NAMALWA (cell line): Measurements from ENCODE around the gene ABHD6.
A peak's percentile ranks its signal among the peaks of the same experiment; 100 is the strongest.
"Not testable (repeated sequence)": the region's sequence is repeated elsewhere in the genome, so short reads cannot be mapped to it uniquely, and the experiment has no call there.

Source experiments
- DNase-seq: peaks from one replicate; pipeline ENCODE4 v3.0.0-alpha.2; 2015; ENCODE audit warnings: low spot score

The ABHD6 gene

DNA sequence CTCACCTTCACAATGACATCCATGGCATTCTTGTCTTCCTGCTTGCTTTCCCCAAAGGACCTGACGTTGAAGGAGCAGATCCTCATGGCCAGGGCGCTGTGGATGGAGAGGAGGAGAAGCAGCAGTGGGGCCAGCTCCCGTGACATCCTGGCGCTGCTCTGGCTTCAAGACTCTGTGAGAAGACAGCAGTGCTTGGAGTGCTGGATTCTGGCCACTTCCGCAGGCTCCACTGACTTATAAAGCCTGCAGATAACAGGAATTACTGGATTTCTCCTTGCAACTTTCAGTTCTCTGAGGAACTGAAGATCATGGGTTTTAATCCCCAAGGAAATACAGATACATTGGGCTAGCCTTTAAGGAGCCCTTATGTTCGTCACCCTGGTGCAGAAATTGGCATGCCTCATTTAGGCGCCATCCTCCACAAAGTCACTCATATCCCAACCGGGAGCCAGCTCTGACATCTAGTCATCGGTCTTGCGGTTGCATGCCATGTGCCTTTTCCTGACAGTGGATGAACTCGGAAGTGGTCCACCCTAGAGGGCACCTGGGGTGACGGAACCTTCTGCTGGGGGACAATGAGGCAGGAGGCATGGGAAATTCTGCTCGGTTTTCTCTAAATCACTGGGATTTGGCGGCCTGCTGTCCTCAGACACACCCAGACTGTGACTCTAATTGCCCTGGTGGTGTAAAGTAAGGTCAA lies 26.7 kb upstream of the ABHD6 start, which contains the start of gene DNASE1L3:
DNASE1L3 (minus strand) TSS at position 212 of the 700 bp plus-strand sequence; CDS start at position 146, 66 bp downstream.
- no peak for DNase-seq

DNA sequence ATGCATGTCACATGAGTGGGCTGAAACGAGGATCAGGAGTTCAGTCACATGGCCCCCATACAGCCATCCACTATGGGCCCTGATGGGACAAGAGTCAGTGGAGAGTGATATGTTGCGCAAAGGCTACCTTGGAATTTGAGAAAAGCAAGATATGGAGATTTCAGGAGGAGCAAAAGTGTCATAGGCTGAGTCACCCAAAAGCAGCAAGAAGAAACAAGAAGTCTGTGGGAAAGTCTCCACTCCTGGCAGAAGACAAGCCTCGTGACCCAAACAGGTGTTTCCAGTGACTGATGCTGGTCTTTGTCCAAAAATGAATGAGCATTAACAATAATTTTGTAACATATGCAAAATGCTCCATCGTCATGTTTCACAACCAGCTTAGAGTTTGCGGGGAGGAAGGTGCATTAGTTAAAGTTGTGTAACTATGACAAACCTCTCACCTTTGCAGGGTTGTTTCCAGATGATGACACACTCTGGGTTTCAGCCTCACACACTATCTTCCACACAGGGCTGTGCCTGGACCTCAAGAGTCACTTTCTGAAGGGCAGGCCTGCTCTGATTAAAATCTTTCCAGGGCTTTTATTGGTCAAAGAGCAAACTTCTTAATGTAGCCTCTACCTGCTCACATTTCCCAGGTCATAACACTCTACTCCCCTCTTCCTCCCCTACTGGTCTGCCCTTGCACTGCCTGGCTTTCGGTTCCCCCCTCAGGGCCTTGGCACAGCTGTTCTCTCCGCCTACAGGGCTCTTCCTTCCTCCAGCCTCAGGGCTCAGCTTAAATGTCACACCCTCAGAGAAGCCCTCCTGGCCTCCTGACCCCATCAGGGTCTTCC lies 22.9 kb upstream of the ABHD6 start:
- DNase-seq, result peak; percentile 63

DNA sequence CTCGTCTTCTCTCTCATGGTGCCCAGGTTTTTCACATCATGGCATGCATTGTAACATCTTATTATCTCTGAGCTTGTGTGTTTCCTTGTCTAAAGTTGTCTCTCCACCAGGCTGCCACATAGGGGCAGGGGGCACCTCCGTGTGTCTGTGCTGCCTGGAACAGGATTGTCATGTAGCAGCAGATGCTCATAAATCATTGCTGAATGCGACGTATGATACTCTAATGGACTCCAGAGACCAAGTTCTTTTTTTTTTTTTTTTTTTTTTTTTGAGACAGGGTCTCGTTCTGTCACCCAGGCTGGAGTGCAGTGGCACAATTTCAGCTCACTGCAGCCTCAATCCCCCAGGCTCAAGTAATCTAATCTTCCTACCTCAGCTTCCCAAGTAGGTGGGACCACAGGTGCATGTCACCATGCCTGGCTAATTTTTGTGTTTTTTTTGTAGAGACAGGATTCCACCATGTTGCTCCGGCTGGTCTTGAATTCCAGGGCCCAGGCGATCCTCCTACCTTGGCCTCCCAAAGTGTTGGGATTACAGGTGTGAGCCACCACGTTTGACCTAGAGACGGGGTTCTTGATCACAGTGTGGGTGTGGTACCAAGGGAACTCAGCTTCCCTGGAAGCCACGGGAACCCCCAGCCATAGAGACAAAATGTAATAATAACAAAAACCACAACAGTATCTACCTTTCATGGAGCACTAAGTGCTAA lies 22.1 kb upstream of the ABHD6 start:
- no peak for DNase-seq

DNA sequence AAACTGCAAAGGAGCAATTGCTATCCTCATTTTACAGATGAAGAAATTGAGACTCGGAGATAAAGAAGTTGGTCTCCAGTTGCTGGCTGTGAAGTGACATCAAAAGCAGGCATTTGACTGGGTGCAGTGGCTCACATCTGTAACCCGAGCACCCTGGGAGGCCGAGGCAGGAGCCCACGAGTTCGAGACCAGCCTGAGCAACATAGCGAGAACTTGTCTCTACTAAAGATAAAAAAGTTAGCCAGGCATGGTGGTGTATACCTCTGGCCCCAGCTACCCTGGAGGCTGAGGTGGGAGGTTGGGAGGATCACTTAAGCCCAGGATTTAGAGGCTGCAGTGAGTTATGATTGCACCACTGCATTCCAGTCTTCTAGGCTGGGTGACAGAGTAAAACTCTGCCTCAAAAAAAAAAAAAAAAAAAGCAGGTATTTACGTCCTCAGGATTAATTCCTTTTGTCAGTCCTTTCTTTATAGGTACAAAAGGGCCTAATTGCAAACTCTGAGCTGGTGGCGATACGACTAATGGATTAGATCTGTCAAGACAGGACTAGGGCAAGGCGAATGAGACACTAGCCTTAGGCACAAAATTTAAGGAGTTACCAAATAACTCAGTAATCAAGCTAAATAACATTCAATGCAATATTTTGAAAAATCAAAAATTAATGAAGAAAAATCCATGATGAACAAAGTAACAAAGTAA lies 20.9 kb upstream of the ABHD6 start:
- DNase-seq, result no peak

DNA sequence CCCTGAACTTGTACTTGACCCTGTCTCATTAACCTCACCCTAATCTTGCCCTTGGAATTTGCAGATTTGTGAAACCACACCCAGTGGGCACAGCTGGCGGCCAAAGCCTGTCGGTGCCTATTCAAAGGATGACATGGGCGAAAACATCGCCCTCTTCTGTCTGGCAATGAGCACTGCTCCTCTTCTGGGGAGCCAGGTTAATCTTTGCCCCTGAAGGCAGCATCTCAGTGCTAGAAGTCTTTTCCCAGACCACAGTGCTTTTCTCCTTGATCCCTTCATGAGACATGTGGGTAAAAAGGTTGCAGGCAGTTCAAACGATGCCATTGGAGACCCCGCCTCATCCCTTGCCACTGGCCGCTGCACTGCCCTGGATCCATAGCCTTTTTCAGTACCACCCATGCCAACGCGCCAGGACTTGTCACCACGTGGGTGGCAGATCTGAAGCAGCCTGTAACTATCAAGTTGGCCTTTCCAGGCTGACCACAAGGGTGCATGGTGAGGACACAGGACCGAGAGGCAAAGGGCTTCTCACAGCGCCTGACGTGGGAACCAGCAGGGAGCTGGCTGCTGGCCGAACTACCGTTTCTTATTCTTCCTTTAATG lies 20.3 kb upstream of the ABHD6 start:
- DNase-seq, result peak; percentile 87

DNA sequence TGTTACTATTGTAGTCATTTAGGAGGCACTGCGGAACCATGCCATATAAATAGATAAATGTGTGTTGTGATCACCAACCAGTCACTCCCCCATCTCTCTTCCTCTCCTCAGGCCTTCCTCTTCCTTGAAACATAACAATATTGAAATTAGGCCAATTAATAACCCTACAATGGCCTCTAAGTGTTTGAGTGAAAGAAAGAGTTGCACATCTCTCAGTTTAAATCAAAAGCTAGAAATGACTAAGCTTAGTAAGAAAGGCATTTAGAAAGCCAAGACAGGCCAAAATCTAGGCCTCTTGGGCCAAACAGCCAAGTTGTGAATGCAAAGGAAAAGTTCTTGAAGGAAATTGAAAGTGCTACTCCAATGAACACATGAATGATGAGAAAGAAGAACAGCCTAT lies 18.7 kb upstream of the ABHD6 start:
- no peak for DNase-seq

DNA sequence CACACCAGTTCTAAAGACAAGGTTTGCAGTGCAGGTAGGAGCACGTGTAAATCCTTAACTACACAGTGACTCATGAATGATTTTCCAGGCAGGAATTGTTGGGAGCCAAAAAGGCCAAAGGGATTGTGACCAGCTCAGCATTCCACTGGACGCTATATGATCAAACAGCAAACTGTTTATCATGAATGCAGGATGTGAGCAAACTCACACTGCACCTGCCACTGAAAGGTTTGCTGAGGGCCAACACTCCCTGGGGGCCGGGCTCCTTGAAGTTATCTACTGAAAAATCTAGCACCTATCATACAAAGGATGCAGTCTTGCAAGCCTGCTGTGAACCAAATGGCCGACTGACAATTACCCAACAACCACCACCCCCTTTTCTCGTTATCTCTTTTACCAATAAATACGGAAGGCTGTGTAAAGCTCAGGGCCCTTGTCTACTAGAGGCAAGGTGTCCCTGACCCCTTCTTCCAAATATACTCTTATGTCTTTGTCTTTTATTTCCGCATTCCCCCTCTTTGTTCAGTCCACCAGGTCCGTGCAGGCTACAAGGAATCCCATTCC lies 15.3 kb upstream of the ABHD6 start:
- DNase-seq, result no peak

DNA sequence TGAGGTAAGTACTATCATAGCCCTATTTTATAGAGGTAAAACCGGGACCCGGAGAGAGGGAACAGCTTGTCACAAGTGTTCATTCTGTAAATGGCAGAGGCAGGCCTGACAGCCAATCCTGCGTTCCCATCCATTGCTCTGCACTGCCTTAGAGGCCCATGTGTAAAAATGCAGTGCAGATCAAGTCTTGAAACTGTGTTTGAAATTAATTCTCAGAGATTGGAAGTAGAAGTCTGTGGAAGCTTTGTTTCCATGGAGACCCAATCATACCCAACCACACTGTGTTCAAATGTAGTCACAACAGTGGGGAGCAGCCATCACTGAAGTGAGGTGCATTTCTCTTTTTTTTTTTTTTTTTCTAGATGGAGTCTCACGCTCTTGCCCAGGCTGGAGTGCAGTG lies 13.7 kb upstream of the ABHD6 start:
- no peak for DNase-seq

DNA sequence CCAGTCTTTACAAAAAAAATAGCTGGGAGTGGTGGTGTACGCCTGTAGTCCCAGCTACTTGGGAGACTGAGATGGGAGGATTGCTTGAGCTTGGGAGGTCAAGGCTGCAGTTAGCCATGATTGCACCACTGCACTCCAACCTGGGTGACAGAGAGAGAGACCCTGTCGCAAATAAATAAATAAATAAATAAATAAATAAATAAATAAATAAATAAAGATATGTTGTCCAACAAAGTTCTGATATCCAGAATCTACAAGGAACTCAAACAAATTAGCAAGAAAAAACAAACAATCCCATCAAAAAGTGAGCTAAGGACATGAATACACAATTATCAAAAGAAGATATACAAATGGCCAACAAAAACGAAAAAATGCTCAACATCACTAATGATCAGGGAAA lies 9.7 kb upstream of the ABHD6 start:
- DNase-seq, result not testable (repeated sequence)

DNA sequence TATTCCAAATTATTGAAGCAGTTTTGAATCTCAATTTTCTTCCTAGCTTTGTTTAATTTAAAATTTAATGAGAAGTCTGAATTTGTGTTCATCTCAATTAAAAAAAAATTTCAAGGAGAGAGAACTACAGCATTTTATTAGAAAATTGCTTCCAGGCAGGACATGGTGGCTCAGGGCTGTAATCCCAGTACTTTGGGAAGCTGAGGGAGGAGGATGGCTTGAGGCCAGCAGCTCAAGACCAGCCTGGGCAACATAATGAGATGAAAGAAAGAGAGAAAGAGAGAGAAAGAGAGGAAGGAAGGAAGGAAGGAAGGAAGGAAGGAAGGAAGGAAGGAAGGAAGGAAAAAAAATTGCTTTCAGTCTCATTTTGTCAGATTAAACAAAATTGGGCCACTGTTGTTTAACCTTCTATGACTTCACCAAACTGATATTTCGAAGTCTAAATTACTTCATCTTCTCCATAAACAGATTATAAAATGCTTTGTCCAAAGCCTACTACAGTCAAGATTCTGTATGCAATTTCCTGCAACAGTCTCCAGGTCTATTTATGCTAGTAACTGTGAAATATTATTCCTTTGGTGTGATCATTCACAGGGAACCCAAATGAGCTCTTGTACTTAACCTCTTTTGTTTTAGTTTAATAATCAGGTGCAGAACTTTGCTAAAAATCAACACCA lies 6.6 kb upstream of the ABHD6 start:
- DNase-seq, result no peak

DNA sequence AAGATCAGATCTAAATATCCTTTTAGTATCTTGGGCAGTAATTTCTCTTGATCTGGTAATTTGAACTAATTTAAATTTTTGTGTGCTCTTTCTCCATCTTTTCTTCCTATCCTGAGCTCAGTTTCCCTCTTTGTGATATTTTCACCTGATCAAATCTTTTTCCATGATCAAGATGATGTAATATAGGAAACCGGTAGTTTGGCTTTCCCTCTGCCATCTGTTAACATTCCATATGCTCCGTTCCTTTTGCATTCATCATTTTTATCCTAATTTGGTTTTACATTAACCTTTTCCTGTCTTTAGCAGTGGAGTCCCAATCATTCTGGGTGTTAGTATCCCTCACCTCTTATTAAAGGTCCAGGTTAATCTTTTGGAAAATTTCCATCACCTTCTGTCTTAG lies 5.9 kb upstream of the ABHD6 start:
- no peak for DNase-seq

DNA sequence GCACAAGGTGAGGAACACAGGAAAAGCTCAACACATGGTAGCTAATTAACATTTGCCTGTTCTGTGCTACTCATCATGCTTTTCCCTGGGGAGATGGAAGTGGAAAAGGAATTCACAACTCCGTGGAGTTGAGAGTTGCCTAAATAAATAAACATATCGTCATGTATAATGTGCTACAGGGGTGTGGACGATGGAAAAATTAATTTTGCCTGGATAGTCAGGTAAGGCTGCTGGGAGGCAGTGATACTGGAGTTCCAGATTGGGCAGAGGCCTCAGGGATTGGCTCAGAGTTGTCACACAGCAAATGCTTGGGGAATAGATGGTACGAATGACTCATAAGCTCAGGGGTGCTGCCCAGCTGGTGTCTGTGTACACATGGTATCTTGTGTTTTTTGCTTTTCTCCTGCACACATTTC lies 3.1 kb upstream of the ABHD6 start:
- DNase-seq, result no peak

DNA sequence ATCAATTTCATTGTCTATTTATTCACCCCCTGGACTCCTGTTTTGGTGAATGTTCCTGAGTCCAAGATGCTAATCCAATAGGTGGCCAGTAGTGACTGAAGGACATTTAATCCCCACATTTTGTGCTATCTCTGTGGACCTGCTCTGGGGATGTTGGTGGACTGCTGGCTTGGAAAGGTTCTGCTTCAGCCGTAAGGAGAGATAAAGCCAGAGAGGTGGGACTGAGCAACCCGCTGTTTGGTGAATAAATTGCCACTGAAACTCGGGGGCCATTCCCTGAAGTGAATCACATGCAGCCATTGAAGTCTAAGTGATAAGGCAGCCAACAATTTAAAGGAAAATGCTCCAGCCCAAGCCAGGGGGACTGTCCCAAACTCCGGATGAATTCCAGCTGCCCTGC lies 1.6 kb upstream of the ABHD6 start:
- DNase-seq, result no peak

DNA sequence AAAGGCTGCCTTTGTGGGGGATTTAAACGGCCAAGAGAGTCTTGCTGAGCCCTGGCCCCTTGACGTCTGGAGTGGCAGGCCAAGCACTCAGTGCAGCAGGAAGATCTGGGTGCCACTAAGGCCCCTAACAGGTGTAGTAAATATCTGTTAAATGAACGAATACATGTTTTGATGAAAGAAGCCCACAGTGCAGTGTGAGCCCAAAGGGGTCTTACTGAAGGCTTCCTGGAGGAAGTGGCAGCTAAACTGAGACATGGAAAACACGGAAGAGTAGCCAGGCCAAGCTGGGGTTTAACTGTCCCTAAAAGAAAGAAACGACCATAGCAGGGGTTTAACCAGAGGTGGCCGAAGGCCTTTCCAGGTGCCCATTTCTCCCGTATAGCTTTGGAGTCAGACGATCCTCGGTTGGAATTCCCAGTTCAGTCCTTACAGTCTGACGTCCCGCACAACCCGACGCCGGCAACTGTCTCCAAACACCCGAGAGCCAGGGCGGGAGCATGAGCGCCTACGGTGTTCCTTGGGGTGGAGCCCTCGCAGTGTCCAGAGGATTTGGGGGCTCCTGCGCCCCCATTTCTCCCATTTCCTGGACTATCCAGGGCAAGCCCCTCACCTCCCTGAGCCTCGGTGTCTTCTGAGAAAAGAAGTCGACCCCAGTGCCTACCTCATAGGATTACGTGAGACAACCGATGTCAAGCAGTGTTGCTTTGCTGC lies 910 bp upstream of the ABHD6 start:
- DNase-seq, result no peak

DNA sequence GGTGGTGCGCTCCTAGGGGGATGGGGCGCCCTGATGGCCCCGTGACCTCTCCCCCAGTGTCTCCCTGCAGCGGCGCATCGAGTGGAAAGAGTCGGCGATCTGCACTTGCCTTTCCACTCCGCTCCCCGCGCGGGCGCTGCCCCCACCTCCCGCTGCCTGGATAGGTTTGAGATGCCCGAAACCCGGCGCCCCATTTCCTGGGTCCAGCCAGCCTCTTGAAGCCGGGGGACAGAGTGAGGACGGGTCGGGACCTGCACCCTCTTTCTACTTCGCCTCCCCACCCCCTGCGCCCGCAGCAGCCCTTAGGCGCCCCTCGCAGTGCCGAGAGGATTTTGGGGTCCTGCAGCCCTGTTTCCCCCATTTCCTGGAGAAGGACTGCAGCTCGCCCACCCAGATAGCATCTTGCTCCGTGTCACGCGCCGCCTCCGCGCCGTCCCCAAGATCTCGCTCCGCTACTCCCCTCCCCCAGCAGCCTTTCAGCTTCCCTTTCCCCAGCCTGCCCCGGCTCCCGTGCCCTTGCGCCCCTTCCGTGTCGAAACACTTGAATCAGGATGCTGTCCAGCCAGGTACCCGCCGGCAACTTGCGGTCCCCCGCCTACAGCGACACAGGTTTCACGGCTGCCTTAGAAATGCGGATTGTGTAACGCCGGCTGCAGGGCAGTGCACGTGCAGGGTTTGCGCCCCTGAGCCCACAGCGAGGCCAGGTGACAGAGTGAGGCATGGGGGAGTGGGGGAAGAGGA lies 519 bp downstream of the ABHD6 start:
- peak; percentile 65 for DNase-seq

DNA sequence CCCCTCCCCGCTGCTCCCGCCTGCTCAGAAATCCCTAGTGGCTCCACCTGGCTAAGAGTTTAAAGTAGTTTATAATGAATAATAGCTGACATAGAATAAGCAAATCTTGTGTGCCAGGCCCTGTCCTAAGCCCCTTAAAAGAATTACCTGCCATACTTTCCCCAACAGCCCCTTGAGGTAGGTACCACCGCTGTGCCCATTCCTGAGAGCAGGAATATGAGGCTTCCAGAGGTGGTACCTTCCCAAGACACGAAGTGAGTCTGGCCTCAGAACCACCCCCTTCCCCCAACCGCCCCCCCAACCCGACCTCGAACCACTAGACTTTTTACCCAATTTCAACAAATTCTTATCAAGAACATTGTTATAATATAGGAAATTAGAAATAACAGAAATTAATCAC lies 1.2 kb downstream of the ABHD6 start:
- DNase-seq, result no peak

DNA sequence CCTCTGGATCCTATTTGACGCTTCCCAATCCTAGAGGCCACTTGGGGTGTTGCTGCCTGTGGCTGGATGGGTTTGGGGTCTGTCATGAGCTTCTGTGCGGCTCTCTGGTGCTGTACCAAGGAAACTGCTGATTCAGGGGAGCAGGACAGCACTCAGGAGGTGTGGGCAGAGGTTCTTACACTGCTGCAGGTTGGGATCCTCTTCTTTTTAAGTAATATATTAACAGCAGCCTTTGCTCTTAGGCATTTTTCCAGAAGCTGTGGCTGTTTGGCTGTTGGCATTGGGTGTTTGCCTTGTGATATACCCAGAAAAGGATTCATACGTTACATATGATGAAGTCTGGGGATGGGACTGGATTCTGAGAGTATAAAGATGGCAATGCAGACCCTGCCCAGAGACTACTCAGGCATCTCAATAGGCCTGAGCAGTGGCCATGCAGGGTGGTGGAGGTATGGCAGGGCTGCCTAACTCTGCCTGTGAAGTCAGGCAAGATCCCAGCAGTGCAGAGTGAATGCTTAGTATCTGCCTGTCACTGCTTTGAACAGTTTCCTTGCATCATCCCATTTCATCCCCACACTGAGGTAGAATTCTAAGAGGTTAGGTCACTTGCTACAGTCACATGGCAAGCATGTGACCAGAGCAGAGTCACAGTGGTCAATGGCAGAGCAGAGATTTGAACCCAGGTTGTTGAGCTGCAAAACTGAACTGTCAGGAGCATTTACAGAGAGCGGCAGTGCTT lies 3.9 kb downstream of the ABHD6 start:
- no peak for DNase-seq

DNA sequence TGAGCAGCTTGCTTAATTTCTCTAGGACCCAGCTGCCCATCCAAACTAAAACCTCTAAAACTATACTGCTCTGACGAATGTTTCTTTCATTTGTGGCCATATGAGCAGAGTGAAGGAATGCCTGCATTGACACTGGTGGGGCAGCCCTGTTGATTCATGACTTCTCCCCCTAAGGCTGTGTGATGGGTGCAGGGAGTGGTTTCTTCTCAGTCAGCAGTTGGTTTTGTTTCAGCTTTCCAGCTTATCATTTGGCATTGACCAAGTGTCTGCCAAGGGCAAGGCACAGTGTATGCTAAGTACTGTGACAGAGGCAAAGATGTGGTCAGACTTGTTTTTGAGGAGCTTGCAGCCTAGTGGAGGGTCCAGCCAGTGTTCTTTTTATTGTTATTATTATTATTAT lies 4.7 kb downstream of the ABHD6 start:
- DNase-seq, result no peak

DNA sequence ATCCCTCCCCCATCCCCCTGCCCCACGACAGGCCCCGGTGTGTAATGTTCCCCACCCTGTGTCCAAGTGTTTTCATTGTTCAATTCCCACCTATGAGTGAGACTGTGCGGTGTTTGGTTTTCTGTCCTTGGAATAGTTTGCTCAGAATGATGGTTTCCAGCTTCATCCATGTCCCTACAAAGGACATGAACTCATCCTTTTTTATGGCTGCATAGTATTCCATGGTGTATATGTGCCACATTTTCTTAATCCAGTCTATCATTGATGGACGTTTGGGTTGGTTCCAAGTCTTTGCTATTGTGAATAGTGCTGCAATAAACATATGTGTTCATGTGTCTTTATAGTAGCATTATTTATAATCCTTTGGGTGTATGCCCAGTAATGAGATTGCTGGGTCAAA lies 5.3 kb downstream of the ABHD6 start:
- DNase-seq, result not testable (repeated sequence)
